ENCODE measurements around the gene SELENOH. TPM values are rescaled to one million over a fixed set of nuclear protein-coding genes. Genes with fewer than 3 reads are reported as not detected.

SELENOH gene
- total RNA-seq, 4 donors from 2014 or later = 113 to 133 (median 124) TPM

GRCh38 chr11:57787006-57787604 is 45.8 kb downstream of the SELENOH start:
- no peak for TF ChIP-seq POLR2A (IDR thresholded peaks at IDR 0.05)
- TF ChIP-seq, protein P1, sequence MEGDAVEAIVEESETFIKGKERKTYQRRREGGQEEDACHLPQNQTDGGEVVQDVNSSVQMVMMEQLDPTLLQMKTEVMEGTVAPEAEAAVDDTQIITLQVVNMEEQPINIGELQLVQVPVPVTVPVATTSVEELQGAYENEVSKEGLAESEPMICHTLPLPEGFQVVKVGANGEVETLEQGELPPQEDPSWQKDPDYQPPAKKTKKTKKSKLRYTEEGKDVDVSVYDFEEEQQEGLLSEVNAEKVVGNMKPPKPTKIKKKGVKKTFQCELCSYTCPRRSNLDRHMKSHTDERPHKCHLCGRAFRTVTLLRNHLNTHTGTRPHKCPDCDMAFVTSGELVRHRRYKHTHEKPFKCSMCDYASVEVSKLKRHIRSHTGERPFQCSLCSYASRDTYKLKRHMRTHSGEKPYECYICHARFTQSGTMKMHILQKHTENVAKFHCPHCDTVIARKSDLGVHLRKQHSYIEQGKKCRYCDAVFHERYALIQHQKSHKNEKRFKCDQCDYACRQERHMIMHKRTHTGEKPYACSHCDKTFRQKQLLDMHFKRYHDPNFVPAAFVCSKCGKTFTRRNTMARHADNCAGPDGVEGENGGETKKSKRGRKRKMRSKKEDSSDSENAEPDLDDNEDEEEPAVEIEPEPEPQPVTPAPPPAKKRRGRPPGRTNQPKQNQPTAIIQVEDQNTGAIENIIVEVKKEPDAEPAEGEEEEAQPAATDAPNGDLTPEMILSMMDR (IDR thresholded peaks at IDR 0.05) = no peak
- 54 to 59% methylated on average over 4 of the region's 4 CpGs for WGBS, 2 donors
- no peak overlapping the region for H3K4me3 ChIP-seq (ENCODE audit: low read depth, poor library complexity, severe bottlenecking)
- no peak for DNase-seq (ENCODE audit: low spot score in 2 of 2)
- intact Hi-C loops (cut with DNase I; ENCODE audit: low total_unique reads) = no loop called here

DNA sequence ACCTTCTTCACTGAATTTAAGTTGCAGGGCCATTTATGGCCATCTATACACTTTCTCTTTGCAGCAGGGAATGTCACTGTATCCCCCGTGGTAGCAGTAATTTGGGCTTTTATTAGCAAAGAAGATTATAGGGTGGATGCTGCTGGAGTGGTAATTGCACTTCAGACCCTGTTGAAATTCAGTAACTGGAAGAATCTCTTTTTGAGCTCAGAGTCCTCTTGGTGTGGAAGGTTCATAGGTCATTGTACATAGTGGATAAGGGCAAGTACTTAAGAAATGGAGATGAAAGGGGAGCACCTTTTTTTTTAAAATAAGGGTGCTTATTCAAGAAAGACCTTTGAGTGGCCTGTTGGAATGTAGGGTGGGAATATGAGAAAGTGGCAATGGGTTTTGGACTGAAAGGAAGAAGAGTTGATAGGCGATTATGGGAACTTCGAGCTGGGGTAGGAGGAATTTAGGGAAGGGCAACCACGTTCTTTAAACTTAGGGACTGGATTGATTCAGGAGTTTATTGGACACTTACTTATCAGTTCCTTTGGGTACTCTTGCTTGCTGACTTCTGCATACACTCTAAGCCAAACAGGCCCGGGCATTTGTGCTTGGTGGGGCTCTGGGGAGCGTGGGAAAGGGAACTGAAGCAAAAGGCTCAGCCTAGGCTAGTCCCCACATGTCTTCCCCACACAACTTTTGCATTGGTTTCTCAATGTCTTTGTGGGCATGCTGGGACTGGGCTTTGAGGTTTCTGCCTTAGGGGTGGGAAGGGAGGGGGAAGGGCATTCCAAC is 46.8 kb downstream of the SELENOH start:
- intact Hi-C loops (cut with DNase I; ENCODE audit: low total_unique reads) = no loop called here
- no peak for TF ChIP-seq POLR2A (IDR thresholded peaks at IDR 0.05)
- TF ChIP-seq, protein P1 (IDR thresholded peaks at IDR 0.05) = no peak
- DNase-seq (ENCODE audit: low spot score in 2 of 2) = peak in 1 of 2 donors; percentile 61
- H3K4me3 ChIP-seq (ENCODE audit: low read depth, poor library complexity, severe bottlenecking) = no peak overlapping the region
- 38 to 40% methylated on average over 6 of the region's 6 CpGs for WGBS, 2 donors

DNA sequence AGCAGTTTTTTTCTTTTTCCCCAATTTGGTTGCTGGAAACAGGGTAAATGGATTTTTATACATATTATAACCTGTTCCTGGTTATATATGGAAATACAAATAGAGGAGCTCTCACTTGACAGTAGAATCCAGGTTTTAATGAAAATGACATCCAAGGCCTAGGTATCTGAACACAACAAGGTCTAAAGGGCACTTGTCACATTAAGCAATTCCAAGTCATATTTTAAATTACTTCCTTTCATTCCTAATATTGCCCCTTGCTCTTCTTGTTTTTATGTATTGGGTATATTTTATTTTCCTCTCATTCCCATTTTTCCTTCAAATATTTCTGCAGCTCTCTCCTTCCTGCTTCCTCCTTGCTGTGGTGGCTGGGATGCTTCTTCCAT is 47.4 kb downstream of the SELENOH start:
- no peak for TF ChIP-seq POLR2A (IDR thresholded peaks at IDR 0.05)
- TF ChIP-seq, protein P1 (IDR thresholded peaks at IDR 0.05) = no peak
- intact Hi-C loops (cut with DNase I; ENCODE audit: low total_unique reads) = no loop called here
- no peak overlapping the region for H3K4me3 ChIP-seq (ENCODE audit: low read depth, poor library complexity, severe bottlenecking)
- DNase-seq (ENCODE audit: low spot score in 2 of 2) = no peak

DNA sequence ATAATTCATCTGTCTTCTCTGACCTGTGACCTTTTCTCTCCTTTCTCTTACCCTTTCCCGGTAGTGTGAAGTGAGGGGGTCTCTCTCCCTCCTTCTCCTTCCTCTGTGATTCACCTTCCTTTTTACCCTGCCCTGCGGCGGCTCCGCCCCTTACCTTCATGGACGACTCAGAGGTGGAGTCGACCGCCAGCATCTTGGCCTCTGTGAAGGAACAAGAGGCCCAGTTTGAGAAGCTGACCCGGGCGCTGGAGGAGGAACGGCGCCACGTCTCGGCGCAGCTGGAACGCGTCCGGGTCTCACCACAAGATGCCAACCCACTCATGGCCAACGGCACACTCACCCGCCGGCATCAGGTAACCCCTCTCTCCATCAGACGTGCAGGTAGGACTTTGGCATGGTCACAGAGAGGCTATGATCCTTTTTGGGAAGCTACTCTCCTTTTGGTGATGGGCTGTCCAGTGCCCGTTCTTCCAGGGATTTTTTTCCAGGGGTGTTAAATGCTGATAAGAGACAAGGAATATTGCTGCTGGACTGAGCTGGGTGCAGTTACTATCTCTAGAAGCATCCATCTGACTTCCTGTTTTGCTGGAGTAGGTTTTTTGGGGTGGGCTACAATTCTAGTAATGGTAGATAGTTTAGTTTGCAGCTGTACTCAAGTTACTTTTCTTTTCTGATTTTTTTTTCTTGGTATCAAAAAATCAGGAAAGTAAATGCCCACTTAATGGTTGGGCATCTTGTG is 50.2 kb downstream of the SELENOH start:
- no peak overlapping the region for H3K4me3 ChIP-seq (ENCODE audit: low read depth, poor library complexity, severe bottlenecking)
- intact Hi-C loops (cut with DNase I; ENCODE audit: low total_unique reads) = no loop called here
- WGBS, 2 donors = 82 to 88% methylated on average over 22 of the region's 22 CpGs
- DNase-seq (ENCODE audit: low spot score in 2 of 2) = no peak
- TF ChIP-seq, protein P1 (IDR thresholded peaks at IDR 0.05) = no peak
- TF ChIP-seq POLR2A (IDR thresholded peaks at IDR 0.05) = no peak

GRCh38 chr11:57792060-57792541 is 50.8 kb downstream of the SELENOH start:
- peak; percentile 74 to 91 for DNase-seq (ENCODE audit: low spot score in 2 of 2)
- intact Hi-C loops (cut with DNase I; ENCODE audit: low total_unique reads) = no loop called here
- no peak for TF ChIP-seq POLR2A (IDR thresholded peaks at IDR 0.05)
- TF ChIP-seq, protein P1 (IDR thresholded peaks at IDR 0.05) = no peak
- WGBS, 2 donors = 73 to 86% methylated on average over 7 of the region's 7 CpGs
- H3K4me3 ChIP-seq (ENCODE audit: low read depth, poor library complexity, severe bottlenecking) = no peak overlapping the region

Measured in lower leg skin (tissue), 4 donors.